Measurements from ENCODE around the gene C2.

Gene C2

DNA sequence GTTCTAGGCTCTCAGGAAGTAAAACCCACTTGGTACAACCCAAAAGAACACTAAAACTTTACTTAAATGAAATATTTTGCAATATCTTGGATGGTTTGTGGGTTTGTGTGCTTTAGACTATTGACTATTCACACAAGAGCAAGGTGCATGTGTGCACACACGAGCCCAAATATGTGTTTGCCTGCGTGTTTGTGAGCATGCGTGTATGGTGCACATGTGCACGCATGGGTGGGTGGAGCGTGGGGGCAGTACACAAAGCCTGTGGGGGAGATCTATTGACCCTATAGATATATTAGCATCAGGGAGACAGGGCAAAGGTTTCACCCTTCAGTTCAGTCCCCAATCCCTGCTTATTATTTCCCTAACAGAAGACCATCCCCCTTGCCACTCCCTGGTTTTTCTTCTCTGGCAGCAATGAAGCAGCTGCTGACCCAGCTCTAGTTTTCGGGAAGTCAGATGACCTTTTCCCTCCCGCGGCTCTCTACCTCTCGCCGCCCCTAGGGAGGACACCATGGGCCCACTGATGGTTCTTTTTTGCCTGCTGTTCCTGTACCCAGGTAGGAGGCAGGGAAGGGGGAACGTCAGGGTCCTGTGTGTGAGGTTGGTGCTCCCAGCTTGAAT, at the start of gene C2:
C2 (plus strand) TSS at position 476 of the 621 bp plus-strand sequence; CDS start at position 512, 36 bp downstream.
- DNase-seq, result no peak

DNA sequence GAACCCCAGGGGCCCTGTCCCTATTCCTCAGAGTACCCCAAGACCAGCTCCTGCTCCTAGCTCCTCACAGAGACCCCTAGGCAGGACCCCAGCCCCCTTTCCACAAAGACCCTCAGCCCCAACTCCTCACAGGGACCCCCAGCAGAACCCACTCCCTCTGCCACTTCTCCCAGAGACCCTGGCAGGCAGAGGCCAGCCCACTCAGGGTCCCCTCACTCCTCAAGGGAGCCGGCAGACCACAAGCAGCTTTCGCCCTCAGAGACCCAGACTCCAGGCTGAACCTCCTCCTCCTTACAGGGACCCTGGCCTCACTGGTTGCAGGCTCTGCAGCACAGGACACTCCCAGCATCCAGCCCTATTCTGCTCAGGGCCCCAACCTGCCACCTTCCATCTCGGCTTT, 49.3 kb upstream of the C2 start:
- DNase-seq, result no peak

- DNase-seq, result no peak
Observed at GRCh38 chr6:31878726-31879125, 48.8 kb upstream of the C2 start, which contains the start of gene SLC44A4. TSS of gene SLC44A4 (minus strand) at chr6:31878997. CDS start at chr6:31878980, 17 bp downstream.

- DNase-seq, result no peak
Observed at GRCh38 chr6:31879143-31879542, 48.4 kb upstream of the C2 start.

DNA sequence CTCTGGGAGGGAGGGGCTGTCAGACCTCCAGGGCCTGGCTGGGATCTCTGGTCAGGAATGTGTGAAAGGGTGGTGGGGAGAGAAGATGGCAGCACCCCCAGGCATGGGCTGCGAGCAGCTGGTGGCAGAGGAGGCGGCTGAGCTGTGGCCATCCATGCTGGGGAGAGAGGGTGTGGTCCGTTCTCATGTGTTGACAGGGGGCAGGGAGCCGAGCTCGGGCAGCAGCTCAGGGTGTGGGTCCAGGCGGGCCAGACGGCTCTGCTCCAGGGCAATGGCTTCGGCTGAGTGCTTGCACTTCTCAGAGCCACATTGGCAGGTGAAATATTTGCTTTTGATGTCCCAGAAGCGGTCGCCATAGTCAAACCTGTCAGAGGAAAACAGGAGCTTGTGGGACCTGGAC, 47.6 kb upstream of the C2 start:
- DNase-seq, result no peak

GRCh38 chr6:31880616-31881015, 46.9 kb upstream of the C2 start:
- DNase-seq, result no peak

GRCh38 chr6:31881136-31881859, 46.2 kb upstream of the C2 start:
- DNase-seq, result no peak

GRCh38 chr6:31882344-31882743, 45.2 kb upstream of the C2 start:
- DNase-seq, result no peak

GRCh38 chr6:31883676-31884075, 43.8 kb upstream of the C2 start:
- DNase-seq, result no peak

GRCh38 chr6:31884528-31885035, 42.9 kb upstream of the C2 start:
- DNase-seq, result no peak

- DNase-seq, result no peak
Observed at GRCh38 chr6:31886541-31886991, 41.0 kb upstream of the C2 start.

- no peak for DNase-seq
Observed at GRCh38 chr6:31887173-31888007, 40.1 kb upstream of the C2 start.

DNA sequence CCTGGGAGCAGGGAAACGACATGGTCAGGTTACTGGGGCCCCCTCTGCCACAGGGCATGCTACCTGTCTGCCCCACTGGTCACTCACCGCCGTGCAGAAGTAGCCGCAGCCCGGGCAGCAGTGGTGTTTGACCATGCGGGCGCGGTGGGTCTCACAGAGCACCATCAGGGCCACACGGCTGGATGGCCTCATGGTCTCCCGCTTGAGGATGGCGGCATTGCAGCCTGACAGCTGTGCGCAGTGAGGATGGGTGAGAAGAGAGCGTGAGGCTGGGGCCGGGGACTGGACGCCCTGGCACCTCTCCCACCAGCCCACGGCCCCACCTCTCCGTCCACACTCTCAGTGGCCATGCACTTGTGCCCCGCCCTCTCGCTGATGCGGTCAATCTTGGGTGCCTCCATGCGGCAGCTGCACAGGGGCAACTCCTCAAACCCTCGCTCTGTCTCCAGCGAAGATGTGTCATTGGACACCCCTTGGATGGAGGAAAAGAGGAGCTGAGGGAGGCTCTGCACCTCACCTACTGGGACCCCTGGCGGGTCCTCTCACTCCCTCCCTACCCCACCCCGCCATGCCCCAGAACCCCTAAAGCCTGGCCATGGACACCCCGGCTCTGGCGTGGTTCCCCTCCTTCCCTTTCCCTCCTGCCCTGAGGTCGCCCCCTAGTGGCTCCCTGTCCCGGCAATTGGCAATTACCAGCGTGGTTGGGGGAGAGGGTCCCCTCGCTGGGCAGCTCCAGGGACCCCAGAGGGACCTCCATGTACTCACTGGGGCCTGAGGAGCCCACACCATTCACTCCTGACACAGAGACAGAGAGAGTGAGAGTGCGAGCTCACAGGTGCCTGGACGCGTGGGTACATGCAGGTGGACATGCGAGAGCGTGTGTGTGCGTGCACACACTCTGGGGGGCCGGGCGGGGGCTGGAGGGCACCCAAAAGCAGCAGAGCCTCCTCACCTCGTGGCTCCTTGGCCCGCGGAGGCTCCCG, 39.0 kb upstream of the C2 start:
- no peak for DNase-seq

GRCh38 chr6:31889331-31889972, 38.1 kb upstream of the C2 start:
- no peak for DNase-seq

- DNase-seq, result no peak
Observed at GRCh38 chr6:31892821-31893220, 34.7 kb upstream of the C2 start.

- DNase-seq, result no peak
Observed at GRCh38 chr6:31896493-31896855, 31.0 kb upstream of the C2 start.

DNA sequence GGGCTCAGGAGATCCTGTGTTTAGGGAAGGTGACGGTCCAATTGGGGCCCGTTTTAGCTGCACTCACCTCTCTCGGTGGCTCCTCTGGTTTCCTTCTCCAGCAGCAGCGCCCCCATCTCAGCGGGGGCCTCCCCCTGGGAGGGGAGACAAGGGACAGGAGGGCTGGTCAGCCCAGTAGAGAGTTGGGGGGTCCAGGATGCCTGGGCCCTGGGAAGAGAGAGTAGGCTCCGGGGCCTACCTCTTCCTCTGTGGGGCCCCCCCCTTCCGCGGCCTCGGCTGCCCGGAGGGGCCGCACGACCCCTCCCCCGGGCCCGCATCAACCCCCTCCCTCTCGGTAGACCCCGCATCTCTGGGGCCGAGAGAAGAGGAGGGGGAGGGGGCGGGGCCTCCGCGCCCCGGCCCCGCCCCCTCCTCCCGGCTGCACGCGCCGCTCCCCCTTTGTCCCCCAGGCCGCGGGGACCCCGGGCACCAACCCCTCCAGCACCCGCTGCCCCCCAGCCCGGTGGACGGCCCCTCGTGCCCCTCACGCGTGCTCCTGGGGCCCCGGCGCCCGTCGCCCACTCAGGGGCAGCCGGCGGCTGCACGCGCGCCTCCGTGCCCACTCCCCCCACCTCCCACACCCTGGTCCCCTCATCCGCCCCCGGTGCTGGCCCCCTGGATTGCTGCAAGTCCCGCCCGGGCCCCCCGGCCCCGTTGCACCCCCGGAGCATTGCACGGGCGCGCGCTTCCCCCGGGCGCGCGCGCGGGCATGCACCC, 30.5 kb upstream of the C2 start:
- DNase-seq, result no peak

GRCh38 chr6:31897612-31898382, 29.7 kb upstream of the C2 start, which contains the start of gene EHMT2:
TSS of gene EHMT2 (minus strand) at chr6:31897698. CDS start at chr6:31897677, 21 bp downstream.
- DNase-seq, result peak; percentile 57

DNA sequence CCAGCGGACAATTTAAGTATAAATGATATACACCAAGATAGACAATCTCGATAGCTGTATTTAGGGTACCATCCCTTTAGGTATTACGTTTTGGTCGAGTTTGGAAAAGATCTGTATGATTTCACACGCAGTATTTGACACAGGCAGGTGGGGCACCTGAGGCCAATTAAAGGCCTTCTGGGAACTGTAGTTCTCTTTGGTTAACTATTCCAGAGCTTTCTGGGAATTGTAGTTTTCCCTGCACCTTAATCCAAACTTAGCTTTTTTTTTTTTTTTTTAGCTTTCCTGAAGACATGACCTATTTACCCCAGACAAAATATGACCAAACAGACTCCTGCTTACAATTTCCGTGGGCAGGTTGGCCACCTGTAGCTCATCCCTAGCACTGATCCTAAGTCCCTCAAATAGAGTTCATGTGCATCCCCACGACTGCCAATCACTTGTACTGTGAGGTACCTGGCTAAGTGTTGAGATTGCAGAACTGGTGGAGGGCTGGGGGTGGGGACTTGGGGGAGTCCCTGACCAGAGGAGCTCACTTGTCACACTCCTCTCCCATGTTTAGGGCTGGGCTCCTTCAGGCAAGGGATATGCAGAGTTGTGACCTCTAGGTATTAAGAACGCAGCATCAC, 29.0 kb upstream of the C2 start:
- DNase-seq, result peak; percentile 20

Measured in NCI-H446 treated with DMSO at 0.1 percent for 48 hours (cell line).